Upper lobe of right lung (tissue), 1 donor: ENCODE data around the gene FGGY. TPM values are rescaled to one million over a fixed set of nuclear protein-coding genes. Genes with fewer than 3 reads are reported as not detected.

ENCODE experiments used
- ATAC-seq: fragments of 200-7000 bp; cut with Tn5 transposase; one replicate; pipeline ENCODE4 v1.9.1; 2020; ENCODE audit warnings: mild to moderate bottlenecking, moderate library complexity
- DNase-seq: peaks from one replicate; pipeline ENCODE4 v3.0.0-alpha.2; 2020
- H3K27ac ChIP-seq: fragments of 200-600 bp; one replicate; pipeline ENCODE4 v1.8.0; 2022
- H3K27me3 ChIP-seq: fragments of 200-600 bp; one replicate; pipeline ENCODE4 v1.8.0; 2022; ENCODE audit warnings: mild to moderate bottlenecking
- H3K36me3 ChIP-seq: fragments of 200-600 bp; one replicate; pipeline ENCODE4 v1.8.0; 2022
- H3K4me1 ChIP-seq: fragments of 200-600 bp; one replicate; pipeline ENCODE4 v1.8.0; 2022
- H3K4me3 ChIP-seq: fragments of 200-600 bp; one replicate; pipeline ENCODE4 v1.8.0; 2022; ENCODE audit warnings: mild to moderate bottlenecking
- H3K9me3 ChIP-seq: fragments of 200-600 bp; one replicate; pipeline ENCODE4 v1.8.0; 2022
- intact Hi-C: fragments of 100-400 bp; cut with DNase I; formaldehyde crosslinking; loops from one replicate; pipeline ENCODE4 v1.11.0; 2022
- total RNA-seq: library from RNA; stranded (reverse); fragmentation: NEBNext Ultra II Directional; extraction: Animal tissue kit (Norgen Biotek cat#: 25700); gene quantifications from one replicate; pipeline ENCODE4 v1.2.1, GENCODE V29; 2021
- TF ChIP-seq, protein P1 (sequence below): fragments of 200-600 bp; IDR thresholded peaks from one replicate; pipeline ENCODE4 v1.8.0; 2022; ENCODE audit warnings: antibody characterized with exemption
- donor health status: DM: no; HTN: yes; CAD: no; lungs with severe emphysema.

Gene FGGY
- total RNA-seq, 1 donor from 2014 or later, result 39.2 TPM

DNA sequence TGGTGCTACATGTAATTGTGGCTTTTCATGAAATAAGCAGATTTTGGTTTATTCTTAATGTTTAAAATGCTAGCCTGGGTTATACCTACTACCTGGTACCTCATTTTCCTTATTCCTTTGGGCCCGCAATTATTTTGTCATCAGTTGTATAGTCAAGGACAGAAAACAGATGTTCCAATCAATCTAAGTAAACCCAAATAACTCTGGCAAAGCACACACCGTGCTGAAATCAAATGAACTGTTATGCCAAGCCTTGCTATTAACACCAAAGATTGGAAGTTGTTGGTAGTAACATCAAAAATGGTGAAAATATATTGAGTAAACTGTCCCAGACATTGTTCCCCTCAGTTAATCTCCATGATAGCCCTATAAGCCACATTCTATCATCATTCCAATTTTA lies 248.9 kb downstream of the FGGY start:
- Histone ChIP-seq H3K4me3 (no peak overlapping the region), H3K4me1 (peaks cover 10% of the 10 kb centered on the region), H3K36me3 (no peaks in the 10 kb centered on the region), H3K27me3 (no peaks in the 10 kb centered on the region), H3K9me3 (no peaks in the 10 kb centered on the region), H3K27ac (no peak overlapping the region)
- intact Hi-C loops, result no loop called here
- TF ChIP-seq, protein P1, sequence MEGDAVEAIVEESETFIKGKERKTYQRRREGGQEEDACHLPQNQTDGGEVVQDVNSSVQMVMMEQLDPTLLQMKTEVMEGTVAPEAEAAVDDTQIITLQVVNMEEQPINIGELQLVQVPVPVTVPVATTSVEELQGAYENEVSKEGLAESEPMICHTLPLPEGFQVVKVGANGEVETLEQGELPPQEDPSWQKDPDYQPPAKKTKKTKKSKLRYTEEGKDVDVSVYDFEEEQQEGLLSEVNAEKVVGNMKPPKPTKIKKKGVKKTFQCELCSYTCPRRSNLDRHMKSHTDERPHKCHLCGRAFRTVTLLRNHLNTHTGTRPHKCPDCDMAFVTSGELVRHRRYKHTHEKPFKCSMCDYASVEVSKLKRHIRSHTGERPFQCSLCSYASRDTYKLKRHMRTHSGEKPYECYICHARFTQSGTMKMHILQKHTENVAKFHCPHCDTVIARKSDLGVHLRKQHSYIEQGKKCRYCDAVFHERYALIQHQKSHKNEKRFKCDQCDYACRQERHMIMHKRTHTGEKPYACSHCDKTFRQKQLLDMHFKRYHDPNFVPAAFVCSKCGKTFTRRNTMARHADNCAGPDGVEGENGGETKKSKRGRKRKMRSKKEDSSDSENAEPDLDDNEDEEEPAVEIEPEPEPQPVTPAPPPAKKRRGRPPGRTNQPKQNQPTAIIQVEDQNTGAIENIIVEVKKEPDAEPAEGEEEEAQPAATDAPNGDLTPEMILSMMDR, result no peak
- DNase-seq, result no peak
- no peak for ATAC-seq

DNA sequence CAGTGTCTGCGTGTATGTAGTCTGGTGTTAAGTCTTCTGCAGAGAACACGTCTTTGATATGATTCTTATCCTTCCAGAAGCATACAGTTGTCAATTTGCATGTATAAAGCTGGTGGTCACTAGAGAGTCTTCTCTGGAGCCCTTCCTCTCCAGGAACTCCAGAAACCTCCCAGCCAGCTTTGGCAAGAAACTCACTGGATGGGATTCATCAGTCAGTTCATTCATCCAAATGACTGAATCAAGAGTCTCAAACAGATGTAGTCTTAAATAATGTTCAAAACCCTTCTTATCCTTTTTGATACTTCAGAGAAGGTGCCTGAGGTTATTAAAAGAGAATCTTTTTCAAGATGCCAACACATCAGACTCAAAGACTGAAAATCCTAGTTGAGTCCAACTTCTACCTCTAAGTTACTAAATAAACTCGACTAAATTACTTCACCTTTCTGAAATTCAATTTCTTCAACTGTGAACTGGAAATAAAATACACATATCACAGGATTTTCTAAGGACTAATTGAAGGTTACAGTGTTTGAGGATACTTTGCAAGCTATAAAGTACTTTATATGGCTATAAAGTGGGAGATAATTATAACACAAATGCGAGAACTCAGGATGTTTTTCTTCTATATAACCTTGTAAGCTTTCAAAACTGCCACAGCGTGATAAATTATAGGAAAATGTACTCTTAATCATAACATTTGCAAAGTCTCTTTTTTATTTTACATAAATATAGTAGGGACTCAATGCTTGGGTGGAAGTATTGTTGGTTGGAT lies 252.4 kb downstream of the FGGY start:
- no peak for ATAC-seq
- intact Hi-C loops, result no loop called here
- Histone ChIP-seq H3K4me3 (no peak overlapping the region), H3K27me3 (no peaks in the 10 kb centered on the region), H3K36me3 (no peaks in the 10 kb centered on the region), H3K4me1 (peaks cover 6% of the 10 kb centered on the region), H3K27ac (no peak overlapping the region), H3K9me3 (no peaks in the 10 kb centered on the region)
- TF ChIP-seq, protein P1, result no peak
- no peak for DNase-seq

DNA sequence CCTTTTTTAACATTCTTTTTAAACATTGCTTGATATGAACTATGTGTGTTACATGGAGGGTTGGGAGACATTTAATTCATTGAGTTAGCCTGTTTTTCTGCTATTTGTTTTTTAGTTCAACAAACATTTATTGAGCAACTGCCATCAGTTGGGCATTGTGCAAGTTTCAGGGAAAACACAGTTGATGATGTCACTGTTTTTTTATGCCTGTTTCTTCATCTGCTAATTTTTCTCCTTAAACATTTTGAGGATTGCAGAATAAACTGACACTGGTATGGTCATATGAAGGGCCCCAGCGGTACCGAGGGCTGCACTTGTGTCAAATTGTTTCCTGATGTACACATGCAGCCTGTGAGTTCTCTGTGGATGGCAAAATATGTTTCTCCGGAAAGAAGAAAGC lies 253.0 kb downstream of the FGGY start:
- TF ChIP-seq, protein P1, result no peak
- Histone ChIP-seq H3K4me3 (no peak overlapping the region), H3K4me1 (peaks cover 6% of the 10 kb centered on the region), H3K36me3 (no peaks in the 10 kb centered on the region), H3K9me3 (no peaks in the 10 kb centered on the region), H3K27ac (peak overlapping the region; percentile 38), H3K27me3 (no peaks in the 10 kb centered on the region)
- peak; percentile 85 for ATAC-seq
- DNase-seq, result peak; percentile 69
- intact Hi-C loops, result no loop called here

DNA sequence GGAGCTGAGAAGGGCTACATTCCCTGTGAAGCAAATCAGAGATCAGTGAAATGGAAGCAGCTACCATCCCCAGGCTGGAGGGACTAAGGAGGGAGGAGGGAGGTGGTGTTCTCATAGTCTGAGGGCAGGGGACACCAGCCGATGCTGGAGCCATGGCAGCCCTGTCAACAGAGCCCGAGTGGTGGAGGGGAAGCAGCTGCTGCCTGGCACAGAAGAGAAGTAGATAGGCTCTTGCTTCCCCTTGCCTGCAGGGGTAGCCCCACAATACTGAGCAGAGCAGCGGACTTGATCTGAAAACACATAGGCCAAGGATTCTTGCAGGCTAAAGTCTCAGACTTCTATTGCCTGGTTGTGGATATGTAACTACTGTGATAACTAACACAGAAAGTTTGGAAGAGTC lies 255.1 kb downstream of the FGGY start:
- TF ChIP-seq, protein P1, result no peak
- Histone ChIP-seq H3K27ac (no peak overlapping the region), H3K27me3 (no peaks in the 10 kb centered on the region), H3K4me1 (peaks cover 6% of the 10 kb centered on the region), H3K4me3 (no peak overlapping the region), H3K36me3 (no peaks in the 10 kb centered on the region), H3K9me3 (no peaks in the 10 kb centered on the region)
- intact Hi-C loops, result no loop called here
- DNase-seq (no peak), ATAC-seq (peak; percentile 40)

DNA sequence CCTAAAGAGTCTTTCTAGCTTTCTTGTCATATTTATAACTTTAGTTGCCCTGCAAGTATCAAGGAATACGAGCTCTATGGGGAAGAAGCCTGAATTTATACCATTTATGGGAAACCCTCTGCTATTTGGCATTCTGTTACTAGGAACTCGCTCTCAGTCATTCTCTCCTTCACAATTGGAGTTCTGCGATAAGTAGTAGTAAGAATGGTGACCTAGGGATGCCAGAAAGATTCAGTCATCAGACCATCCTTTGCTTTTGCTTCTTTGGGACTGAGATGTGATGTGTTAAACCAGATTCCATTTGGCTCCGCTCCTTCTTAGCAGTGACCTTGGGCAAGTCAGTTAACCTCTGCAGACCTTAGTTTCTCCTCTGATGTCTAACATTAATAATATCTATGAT lies 256.5 kb downstream of the FGGY start:
- Histone ChIP-seq H3K36me3 (no peaks in the 10 kb centered on the region), H3K4me1 (peaks cover 6% of the 10 kb centered on the region), H3K27ac (no peak overlapping the region), H3K4me3 (no peak overlapping the region), H3K9me3 (no peaks in the 10 kb centered on the region), H3K27me3 (no peaks in the 10 kb centered on the region)
- TF ChIP-seq, protein P1, result no peak
- ATAC-seq (no peak), DNase-seq (no peak)
- intact Hi-C loops, result no loop called here
